Neural crest cell (in vitro differentiated cells): ENCODE measurements around the gene MYMK. TPM values are rescaled to one million over a fixed set of nuclear protein-coding genes. Genes with fewer than 3 reads are reported as not detected.
A peak's percentile ranks its signal among the peaks of the same experiment; 100 is the strongest.

Experiments
- DNase-seq: peaks from one replicate; pipeline ENCODE4 v3.0.0; 2021; ENCODE audit warnings: low read depth, mixed read lengths, low spot score
- H3K27ac Mint-ChIP-seq: one replicate; pipeline ENCODE4 v1.8.0; 2021; ENCODE audit warnings: mild to moderate bottlenecking, mixed read lengths; ENCODE audit not compliant: unreplicated experiment
- H3K27me3 Mint-ChIP-seq: 2 replicates; pipeline ENCODE4 v1.8.0; 2021; ENCODE audit warnings: low read depth, mild to moderate bottlenecking, mixed read lengths
- H3K36me3 Mint-ChIP-seq: 2 replicates; pipeline ENCODE4 v1.8.0; 2021; ENCODE audit warnings: low read depth, mild to moderate bottlenecking, mixed read lengths
- H3K4me1 Mint-ChIP-seq: 2 replicates; pipeline ENCODE4 v1.8.0; 2021; ENCODE audit warnings: mixed read lengths
- H3K4me3 Mint-ChIP-seq: one replicate; pipeline ENCODE4 v1.8.0; 2021; ENCODE audit warnings: mild to moderate bottlenecking, mixed read lengths
- H3K9me3 Mint-ChIP-seq: 2 replicates; pipeline ENCODE4 v1.8.0; 2021; ENCODE audit warnings: mixed read lengths
- total RNA-seq: library from RNA; stranded (reverse); gene quantifications from 2 replicates; pipeline ENCODE4 v1.2.1, GENCODE V29; 2021
- TF ChIP-seq, protein P1 (sequence below): fragments of 200-600 bp; sonication (generic); conservative IDR thresholded peaks from 2 replicates; pipeline ENCODE4 v1.5.0; 2021; ENCODE audit warnings: antibody characterized with exemption, mild to moderate bottlenecking

MYMK gene
- total RNA-seq, 1 donor from 2014 or later, result not detected

DNA sequence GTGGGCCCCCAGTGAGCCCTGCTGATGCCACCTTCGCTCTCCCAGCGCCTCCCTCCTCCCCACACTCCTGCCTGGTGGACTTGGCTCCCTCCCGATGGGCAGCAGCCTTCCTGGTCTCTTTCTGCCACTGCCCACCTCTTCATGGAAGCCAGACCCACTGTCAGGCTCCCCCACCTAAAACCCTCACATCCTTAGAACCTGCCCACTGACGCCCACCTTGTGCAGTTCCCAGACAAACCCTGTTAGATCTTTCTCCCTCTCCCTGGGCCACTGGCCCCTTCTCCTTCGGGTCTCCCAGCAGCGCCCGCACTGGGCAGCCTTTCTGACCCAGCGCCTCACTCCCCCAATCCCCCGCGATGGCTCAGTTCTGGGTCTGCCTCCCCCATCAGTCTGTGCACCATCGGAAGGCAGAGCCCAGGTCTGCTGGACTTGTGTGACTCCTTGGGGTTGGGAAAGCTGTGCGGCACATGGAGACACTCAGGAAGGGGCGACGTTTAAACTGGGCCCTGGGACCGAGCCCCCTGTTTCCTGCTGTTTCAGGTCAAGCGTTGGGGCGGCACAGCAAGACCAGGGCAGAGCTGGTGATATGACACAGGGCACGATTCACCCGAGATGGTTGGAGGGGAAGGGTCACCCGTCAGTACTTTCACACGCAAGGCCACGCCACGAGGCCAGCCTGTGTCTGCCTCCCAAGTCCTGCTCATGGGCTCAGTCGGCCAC, 17.4 kb downstream of the MYMK start:
- Mint-ChIP-seq H3K4me3 (no peak overlapping the region), H3K4me1 (peaks cover 10% of the 10 kb centered on the region), H3K36me3 (no peaks in the 10 kb centered on the region), H3K27me3 (peaks cover 5% of the 10 kb centered on the region), H3K27ac (no peak overlapping the region), H3K9me3 (peaks cover 3% of the 10 kb centered on the region)
- no peak for DNase-seq
- TF ChIP-seq, protein P1, sequence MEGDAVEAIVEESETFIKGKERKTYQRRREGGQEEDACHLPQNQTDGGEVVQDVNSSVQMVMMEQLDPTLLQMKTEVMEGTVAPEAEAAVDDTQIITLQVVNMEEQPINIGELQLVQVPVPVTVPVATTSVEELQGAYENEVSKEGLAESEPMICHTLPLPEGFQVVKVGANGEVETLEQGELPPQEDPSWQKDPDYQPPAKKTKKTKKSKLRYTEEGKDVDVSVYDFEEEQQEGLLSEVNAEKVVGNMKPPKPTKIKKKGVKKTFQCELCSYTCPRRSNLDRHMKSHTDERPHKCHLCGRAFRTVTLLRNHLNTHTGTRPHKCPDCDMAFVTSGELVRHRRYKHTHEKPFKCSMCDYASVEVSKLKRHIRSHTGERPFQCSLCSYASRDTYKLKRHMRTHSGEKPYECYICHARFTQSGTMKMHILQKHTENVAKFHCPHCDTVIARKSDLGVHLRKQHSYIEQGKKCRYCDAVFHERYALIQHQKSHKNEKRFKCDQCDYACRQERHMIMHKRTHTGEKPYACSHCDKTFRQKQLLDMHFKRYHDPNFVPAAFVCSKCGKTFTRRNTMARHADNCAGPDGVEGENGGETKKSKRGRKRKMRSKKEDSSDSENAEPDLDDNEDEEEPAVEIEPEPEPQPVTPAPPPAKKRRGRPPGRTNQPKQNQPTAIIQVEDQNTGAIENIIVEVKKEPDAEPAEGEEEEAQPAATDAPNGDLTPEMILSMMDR, result no peak

DNA sequence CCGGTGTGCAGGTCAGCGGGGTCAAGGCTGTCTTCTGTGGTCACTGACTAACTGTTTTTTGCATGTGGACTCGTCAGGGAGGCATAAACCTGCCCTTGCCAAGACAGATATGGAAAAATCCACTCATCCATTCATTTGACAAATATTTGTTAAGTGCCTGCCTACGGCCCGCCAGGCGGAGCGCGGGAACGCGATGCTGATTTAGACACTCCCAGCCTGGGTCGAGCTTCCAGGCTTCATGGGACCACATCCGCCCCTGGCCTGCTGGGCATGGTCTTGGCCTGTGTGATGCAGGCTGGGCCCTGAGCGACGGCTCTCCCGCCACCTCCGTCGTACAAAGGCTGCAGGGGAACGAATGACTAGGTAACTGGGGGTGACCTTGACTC, 18.1 kb downstream of the MYMK start:
- TF ChIP-seq, protein P1, result no peak
- H3K27ac Mint-ChIP-seq, result no peak overlapping the region
- peaks cover 8% of the 10 kb centered on the region for H3K9me3 Mint-ChIP-seq
- peaks cover 10% of the 10 kb centered on the region for H3K4me1 Mint-ChIP-seq
- H3K4me3 Mint-ChIP-seq, result no peak overlapping the region
- H3K27me3 Mint-ChIP-seq, result peaks cover 5% of the 10 kb centered on the region
- H3K36me3 Mint-ChIP-seq, result no peaks in the 10 kb centered on the region
- DNase-seq, result no peak

DNA sequence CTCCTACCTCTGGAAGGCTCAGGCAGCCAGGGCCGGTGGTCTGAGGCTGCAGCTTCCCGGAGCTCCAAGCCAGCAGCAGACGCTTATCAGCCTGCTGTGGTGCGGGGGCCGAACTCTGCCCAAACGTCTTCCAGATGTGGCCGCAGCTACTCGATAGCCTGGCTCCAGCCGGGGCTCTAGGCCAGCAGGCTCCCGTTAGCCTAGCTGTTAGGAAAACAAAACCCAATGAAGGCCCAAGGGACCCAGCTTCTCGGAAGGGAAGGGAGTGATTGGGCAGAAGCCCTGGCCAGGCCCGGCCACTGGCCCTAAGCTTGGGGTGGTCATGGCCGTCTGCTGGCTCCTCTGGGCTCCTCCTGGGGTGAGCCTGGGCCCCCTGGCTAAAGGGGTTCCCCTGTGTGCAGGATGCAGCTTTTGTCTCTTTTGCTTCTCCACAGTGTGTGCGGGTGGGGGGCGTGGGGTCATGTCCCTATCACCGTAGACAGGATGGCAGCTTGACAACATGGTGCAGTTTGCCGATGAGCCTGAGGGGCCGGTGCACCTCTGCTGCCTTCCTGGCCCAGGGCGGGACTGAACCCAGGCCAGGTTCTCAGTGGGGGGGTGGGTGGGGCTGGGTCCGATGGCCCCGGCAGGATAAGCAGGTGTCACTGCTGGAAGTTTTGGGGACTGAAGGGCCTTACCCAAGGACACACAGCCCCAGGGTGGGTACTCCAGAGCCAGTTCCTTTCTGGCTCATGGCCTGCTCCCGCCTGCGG, 18.7 kb downstream of the MYMK start:
- no peak for DNase-seq
- Mint-ChIP-seq H3K27me3 (peaks cover 7% of the 10 kb centered on the region), H3K36me3 (no peaks in the 10 kb centered on the region), H3K4me1 (peaks cover 10% of the 10 kb centered on the region), H3K9me3 (peaks cover 13% of the 10 kb centered on the region), H3K4me3 (no peak overlapping the region), H3K27ac (peak overlapping the region; percentile 50)
- TF ChIP-seq, protein P1, result no peak

DNA sequence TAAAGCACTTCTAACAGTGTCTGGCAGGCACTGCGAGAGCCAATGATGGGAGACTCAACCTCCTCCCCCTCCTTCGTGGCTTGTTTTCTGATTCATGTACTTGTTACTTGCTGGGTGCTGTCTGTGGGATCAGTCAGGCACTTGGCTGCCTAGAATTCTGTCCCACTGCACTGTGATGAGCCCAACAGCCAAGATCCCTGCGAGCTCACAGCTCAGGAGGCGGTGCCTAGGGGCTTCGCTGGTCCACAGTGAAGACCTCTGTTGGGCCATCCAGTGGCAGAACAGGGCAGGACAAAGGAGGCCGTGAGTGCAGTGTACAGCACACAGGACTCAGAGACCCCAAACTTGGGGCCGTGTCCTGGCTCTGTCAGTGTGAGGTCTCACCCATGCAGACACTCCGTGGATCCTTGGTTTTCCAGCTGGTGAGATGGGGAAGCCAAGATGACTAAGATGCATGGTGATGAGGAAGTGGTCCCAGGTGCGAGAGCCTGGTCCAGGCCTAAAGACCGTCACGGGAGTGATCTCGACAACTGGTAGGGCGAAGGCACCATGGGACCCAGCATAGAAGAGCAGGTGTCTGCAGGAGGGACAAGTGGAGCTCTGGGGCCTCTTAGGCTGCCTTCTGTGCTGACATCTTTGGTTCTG, 19.5 kb downstream of the MYMK start:
- H3K27ac Mint-ChIP-seq, result no peak overlapping the region
- H3K4me1 Mint-ChIP-seq, result peaks cover 10% of the 10 kb centered on the region
- TF ChIP-seq, protein P1, result no peak
- peaks cover 7% of the 10 kb centered on the region for H3K27me3 Mint-ChIP-seq
- no peak overlapping the region for H3K4me3 Mint-ChIP-seq
- DNase-seq, result no peak
- peaks cover 14% of the 10 kb centered on the region for H3K9me3 Mint-ChIP-seq
- H3K36me3 Mint-ChIP-seq, result no peaks in the 10 kb centered on the region

DNA sequence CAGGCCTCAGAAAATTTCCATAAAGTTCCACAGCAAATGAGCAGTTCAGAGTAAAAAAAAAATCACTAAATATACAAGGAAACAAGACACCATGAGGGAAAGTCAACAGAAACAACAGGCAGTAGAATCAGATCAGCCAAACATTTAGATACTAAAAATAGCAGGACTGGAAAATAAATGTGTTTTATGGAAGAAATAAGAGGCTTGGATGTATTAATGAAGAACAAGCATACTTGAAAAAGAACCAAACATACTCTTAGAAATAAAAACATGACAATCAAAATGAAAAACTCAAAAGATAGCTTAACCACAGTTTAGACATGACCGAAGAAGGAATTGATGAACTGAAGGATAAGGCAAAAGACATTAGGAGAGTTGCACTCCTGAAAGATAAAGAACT, 22.6 kb downstream of the MYMK start:
- TF ChIP-seq, protein P1, result no peak
- H3K4me3 Mint-ChIP-seq, result no peak overlapping the region
- peaks cover 4% of the 10 kb centered on the region for H3K27me3 Mint-ChIP-seq
- no peaks in the 10 kb centered on the region for H3K36me3 Mint-ChIP-seq
- H3K4me1 Mint-ChIP-seq, result peaks cover 4% of the 10 kb centered on the region
- peaks cover 14% of the 10 kb centered on the region for H3K9me3 Mint-ChIP-seq
- no peak overlapping the region for H3K27ac Mint-ChIP-seq
- DNase-seq, result no peak
